Islet precursor cell (in vitro differentiated cells): ENCODE data around the gene CYS1.
"Not testable (repeated sequence)": the region's sequence is repeated elsewhere in the genome, so short reads cannot be mapped to it uniquely, and the experiment has no call there.

ENCODE experiments used
- DNase-seq: peaks from one replicate; pipeline ENCODE4 v3.0.0-alpha.2; 2018

The CYS1 gene

GRCh38 chr2:10011606-10012325, 68.4 kb downstream of the CYS1 start:
- DNase-seq = not testable (repeated sequence)

- DNase-seq = not testable (repeated sequence)
Observed at GRCh38 chr2:10010861-10011605, 69.2 kb downstream of the CYS1 start.

GRCh38 chr2:10009811-10010781, 70.1 kb downstream of the CYS1 start:
- no peak for DNase-seq

- DNase-seq = no peak
Observed at GRCh38 chr2:10009271-10009810, 70.9 kb downstream of the CYS1 start.

- DNase-seq = no peak
Observed at GRCh38 chr2:10008809-10009176, 71.4 kb downstream of the CYS1 start.

- no peak for DNase-seq
Observed at GRCh38 chr2:10007921-10008808, 72.0 kb downstream of the CYS1 start.

- no peak for DNase-seq
Observed at GRCh38 chr2:10007435-10007834, 72.8 kb downstream of the CYS1 start.
